ENCODE measurements around the gene RPL10A. TPM values are rescaled to one million over a fixed set of nuclear protein-coding genes. Genes with fewer than 3 reads are reported as not detected.

Gene RPL10A
- 2,091 and 2,203 TPM in 2 replicates for total RNA-seq

GRCh38 chr6:35468181-35468979, at the start of gene RPL10A:
Gene RPL10A (plus strand): TSS chr6:35468401. CDS start chr6:35468435, 34 bp downstream.

GRCh38 chr6:35452183-35453090, 15.8 kb upstream of the RPL10A start, which contains the start of gene FANCE:
Gene FANCE (plus strand): TSS chr6:35452338. CDS start chr6:35452546, 208 bp downstream.

GRCh38 chr6:35496841-35497570, 28.8 kb downstream of the RPL10A start, which contains the start of gene TEAD3:
Gene TEAD3 (minus strand): TSS chr6:35497079.

GRCh38 chr6:35512740-35513139, 44.5 kb downstream of the RPL10A start, which contains the start of gene TULP1:
Gene TULP1 (minus strand): TSS chr6:35512896. CDS start chr6:35512858, 38 bp downstream.

Other genes starting within 250 kb of the RPL10A start
- gene ZNF76, start 208.7 kb upstream of the RPL10A start, total RNA-seq: 14.1 and 14.6 TPM in 2 replicates
- gene DEF6, start 170.6 kb upstream of the RPL10A start, total RNA-seq: 0.56 and 1.3 TPM in 2 replicates
- 5.1 and 13.0 TPM in 2 replicates for gene PPARD, start 125.8 kb upstream of the RPL10A start, total RNA-seq
- 6.8 and 14.4 TPM in 2 replicates for gene FANCE, start 16.1 kb upstream of the RPL10A start, total RNA-seq
- 5.4 and 6.9 TPM in 2 replicates for gene TEAD3, start 28.7 kb downstream of the RPL10A start, total RNA-seq
- gene TULP1, start 44.5 kb downstream of the RPL10A start, total RNA-seq: not detected in 2 replicates
- gene FKBP5, start 220.5 kb downstream of the RPL10A start, total RNA-seq: 3.9 and 23.0 TPM in 2 replicates

All from regular cardiac myocyte (primary cell).